Measurements from ENCODE around the gene NEK11.

The NEK11 gene

DNA sequence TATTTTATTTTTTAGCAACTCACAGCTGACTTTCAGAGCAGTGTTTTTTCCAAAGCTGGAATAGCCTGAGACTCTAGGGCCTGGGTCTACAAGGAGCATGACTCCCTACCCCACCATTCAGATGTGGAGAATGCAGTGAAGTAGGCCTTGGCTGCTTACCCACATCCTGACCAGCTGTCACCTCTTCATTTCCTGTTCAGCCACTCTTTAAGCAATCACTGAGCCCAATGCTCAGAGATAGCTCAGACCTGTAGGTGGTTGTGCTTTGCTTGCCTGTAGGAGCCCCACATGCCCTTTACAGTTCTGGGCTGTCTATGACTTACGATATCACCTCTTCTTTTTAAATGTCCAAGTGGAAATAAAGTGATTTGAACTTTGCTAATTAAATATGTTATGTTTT lies 148.1 kb downstream of the NEK11 start:
- TF ChIP-seq, protein P1, sequence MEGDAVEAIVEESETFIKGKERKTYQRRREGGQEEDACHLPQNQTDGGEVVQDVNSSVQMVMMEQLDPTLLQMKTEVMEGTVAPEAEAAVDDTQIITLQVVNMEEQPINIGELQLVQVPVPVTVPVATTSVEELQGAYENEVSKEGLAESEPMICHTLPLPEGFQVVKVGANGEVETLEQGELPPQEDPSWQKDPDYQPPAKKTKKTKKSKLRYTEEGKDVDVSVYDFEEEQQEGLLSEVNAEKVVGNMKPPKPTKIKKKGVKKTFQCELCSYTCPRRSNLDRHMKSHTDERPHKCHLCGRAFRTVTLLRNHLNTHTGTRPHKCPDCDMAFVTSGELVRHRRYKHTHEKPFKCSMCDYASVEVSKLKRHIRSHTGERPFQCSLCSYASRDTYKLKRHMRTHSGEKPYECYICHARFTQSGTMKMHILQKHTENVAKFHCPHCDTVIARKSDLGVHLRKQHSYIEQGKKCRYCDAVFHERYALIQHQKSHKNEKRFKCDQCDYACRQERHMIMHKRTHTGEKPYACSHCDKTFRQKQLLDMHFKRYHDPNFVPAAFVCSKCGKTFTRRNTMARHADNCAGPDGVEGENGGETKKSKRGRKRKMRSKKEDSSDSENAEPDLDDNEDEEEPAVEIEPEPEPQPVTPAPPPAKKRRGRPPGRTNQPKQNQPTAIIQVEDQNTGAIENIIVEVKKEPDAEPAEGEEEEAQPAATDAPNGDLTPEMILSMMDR (conservative IDR thresholded peaks at IDR 0.05; ENCODE audit: control insufficient read depth, insufficient read depth, low read depth, low read length) = no peak
- H3K4me3 ChIP-seq (ENCODE audit: control insufficient read depth, low read depth, low read length) = no peak overlapping the region
- DNase-seq (ENCODE audit: low read depth) = peak; percentile 22

DNA sequence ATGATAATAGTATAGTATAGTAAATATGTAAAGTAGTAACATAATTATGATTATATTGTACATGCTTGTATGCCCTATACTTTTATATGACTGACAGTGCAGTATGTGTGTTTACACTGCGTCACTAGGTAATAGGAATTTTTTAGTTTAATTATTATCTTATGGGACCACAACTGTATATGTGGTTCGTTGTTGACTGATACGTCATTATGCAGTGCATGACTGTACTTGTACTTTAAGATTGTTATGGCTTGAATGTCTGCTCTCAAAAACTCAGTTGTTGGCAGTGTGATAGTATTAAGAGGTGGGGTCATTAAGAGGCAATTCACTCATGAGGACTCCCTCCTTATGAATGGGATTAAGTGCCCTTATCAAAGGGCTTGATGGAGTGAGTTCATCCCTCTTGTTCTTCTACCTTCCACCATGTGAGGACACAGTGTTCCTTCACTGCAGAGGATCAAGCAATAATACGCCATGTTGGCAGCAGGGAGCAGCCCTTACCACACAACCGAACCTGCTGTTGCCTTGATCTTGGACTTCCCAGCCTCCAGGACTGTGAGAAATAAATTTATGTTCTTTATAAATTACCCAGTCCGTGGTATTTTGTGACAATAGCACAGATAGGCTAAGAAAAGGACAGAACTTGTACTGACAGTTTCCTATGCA lies 152.2 kb downstream of the NEK11 start:
- H3K4me3 ChIP-seq (ENCODE audit: control insufficient read depth, low read depth, low read length) = no peak overlapping the region
- TF ChIP-seq, protein P1 (conservative IDR thresholded peaks at IDR 0.05; ENCODE audit: control insufficient read depth, insufficient read depth, low read depth, low read length) = no peak
- DNase-seq (ENCODE audit: low read depth) = no peak

DNA sequence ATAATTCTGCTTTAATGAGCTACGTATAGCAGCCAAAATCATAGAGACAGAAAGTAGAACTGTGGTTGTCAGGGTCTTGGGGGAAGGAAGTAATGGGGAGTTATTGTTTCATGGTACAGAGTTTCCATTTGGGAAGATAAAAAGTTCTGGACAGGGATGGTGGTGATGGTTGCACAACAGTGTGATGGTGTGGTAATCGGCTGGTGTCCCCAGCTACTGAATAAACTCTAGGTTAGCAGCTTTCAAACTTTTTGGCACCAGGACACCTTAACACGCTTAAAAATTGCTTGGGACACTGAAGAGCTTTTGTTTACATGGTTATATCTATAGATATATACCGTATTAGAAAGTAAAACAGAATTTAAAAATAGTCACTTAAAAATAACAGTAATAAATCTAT lies 166.0 kb downstream of the NEK11 start:
- no peak for DNase-seq (ENCODE audit: low read depth)
- TF ChIP-seq, protein P1 (conservative IDR thresholded peaks at IDR 0.05; ENCODE audit: control insufficient read depth, insufficient read depth, low read depth, low read length) = no peak
- H3K4me3 ChIP-seq (ENCODE audit: control insufficient read depth, low read depth, low read length) = no peak overlapping the region

DNA sequence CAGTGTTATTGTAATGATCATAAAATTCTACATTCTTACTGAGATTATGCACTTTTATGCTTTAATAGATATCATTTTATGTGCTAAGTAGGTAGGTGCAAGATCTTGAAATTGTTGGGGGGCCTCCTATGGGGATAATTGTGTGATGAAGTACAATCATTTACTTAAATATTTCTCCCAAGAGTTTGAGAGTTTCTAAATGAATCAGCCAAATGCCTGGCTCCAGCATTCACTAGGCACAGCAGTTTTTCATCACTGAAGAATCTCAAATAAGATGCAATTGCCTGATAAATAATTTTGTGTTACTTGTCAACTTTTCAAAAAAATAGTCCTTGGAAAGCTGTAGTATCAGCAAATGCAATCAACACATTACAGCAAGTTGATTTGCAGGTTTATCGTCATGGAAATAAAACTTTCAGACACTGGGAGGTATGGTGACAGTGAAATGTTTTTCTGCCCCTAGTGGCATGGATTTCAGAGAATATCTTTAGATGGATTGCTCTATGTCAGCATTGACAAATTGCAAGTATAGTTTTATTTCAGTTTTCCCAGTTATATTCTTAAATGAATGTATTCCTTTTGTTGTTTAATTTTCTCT lies 167.1 kb downstream of the NEK11 start:
- H3K4me3 ChIP-seq (ENCODE audit: control insufficient read depth, low read depth, low read length) = no peak overlapping the region
- TF ChIP-seq, protein P1 (conservative IDR thresholded peaks at IDR 0.05; ENCODE audit: control insufficient read depth, insufficient read depth, low read depth, low read length) = peak; percentile 17
- DNase-seq (ENCODE audit: low read depth) = no peak

DNA sequence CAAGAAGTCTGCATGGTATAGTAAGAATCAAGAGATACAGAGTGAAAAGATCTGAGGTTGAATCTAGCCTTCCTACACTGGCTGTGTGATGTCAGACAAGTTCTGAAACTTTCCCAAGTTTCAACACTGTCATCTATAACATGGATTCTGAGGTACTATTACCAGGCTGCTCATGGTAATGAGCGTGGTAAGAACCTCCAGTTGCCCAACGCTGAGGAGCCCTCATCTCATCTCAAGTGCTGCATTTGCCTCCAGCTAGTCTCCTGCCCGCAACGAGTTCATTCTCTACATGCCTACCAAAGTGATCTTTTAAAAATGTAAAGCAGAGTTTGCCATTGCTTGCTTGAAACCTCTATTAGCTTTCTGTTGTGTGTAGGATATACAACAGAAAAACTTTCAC lies 168.1 kb downstream of the NEK11 start:
- no peak overlapping the region for H3K4me3 ChIP-seq (ENCODE audit: control insufficient read depth, low read depth, low read length)
- TF ChIP-seq, protein P1 (conservative IDR thresholded peaks at IDR 0.05; ENCODE audit: control insufficient read depth, insufficient read depth, low read depth, low read length) = no peak
- DNase-seq (ENCODE audit: low read depth) = no peak

DNA sequence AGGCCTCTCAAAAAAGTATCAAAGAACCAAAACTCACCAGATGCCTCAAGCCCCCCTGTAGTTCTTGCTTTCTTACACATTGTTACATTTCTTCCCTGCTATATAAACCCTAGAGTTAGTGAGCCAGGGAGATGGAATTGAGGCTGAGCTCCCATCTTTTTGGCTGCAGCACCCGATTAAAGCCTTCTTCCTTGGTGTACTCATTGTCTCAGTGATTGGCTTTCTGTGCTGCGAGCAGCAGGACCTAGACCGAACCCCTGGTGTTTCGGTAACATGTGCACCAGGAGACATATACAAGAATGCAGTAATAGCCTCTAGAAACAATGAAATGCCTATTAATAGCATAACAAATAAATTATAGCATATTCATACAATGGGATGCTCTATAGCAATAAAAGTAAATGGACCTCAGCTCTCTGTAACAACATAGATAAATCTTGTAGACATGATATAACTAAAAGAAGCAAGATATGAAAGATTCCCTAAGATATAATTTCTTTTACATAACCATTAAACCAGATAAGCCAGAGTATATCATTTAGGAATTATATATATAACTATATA lies 174.0 kb downstream of the NEK11 start:
- H3K4me3 ChIP-seq (ENCODE audit: control insufficient read depth, low read depth, low read length) = no peak overlapping the region
- DNase-seq (ENCODE audit: low read depth) = no peak
- TF ChIP-seq, protein P1 (conservative IDR thresholded peaks at IDR 0.05; ENCODE audit: control insufficient read depth, insufficient read depth, low read depth, low read length) = no peak

All from fibroblast of mammary gland (primary cell).